Ammon's horn (tissue), 1 donor: Measurements from ENCODE around the gene INTS3.
"Not testable (repeated sequence)": the region's sequence is repeated elsewhere in the genome, so short reads cannot be mapped to it uniquely, and the experiment has no call there.

Experiments
- DNase-seq: peaks from one replicate; pipeline ENCODE4 v3.0.0-alpha.2; 2016; ENCODE audit warnings: low spot score

The INTS3 gene

GRCh38 chr1:153698923-153699714 is 28.7 kb upstream of the INTS3 start:
- DNase-seq = no peak

GRCh38 chr1:153699768-153700167 is 28.1 kb upstream of the INTS3 start:
- DNase-seq = no peak

GRCh38 chr1:153705484-153705883 is 22.4 kb upstream of the INTS3 start:
- no peak for DNase-seq

- no peak for DNase-seq
These were observed 16.8 kb upstream of the INTS3 start for GRCh38 chr1:153711026-153711425.

GRCh38 chr1:153716211-153716610 is 11.6 kb upstream of the INTS3 start:
- DNase-seq = not testable (repeated sequence)

GRCh38 chr1:153717330-153717729 is 10.5 kb upstream of the INTS3 start:
- DNase-seq = no peak

GRCh38 chr1:153723687-153724086 is 4.2 kb upstream of the INTS3 start:
- no peak for DNase-seq

- not testable (repeated sequence) for DNase-seq
These were observed 3.2 kb upstream of the INTS3 start for GRCh38 chr1:153724634-153725033.

GRCh38 chr1:153728305-153729066 is 636 bp downstream of the INTS3 start:
- peak; percentile 36 for DNase-seq

GRCh38 chr1:153730468-153730988 is 2.7 kb downstream of the INTS3 start:
- DNase-seq = no peak

- no peak for DNase-seq
These were observed 6.1 kb downstream of the INTS3 start for GRCh38 chr1:153733970-153734369.

- DNase-seq = no peak
These were observed 6.7 kb downstream of the INTS3 start for GRCh38 chr1:153734396-153735089.

- no peak for DNase-seq
These were observed 7.2 kb downstream of the INTS3 start for GRCh38 chr1:153735090-153735420.

GRCh38 chr1:153741986-153742385 is 14.1 kb downstream of the INTS3 start:
- no peak for DNase-seq

GRCh38 chr1:153742411-153743142 is 14.7 kb downstream of the INTS3 start:
- DNase-seq = no peak

GRCh38 chr1:153745417-153745816 is 17.6 kb downstream of the INTS3 start:
- no peak for DNase-seq

GRCh38 chr1:153746174-153746573 is 18.3 kb downstream of the INTS3 start:
- DNase-seq = no peak

- DNase-seq = no peak
These were observed 21.1 kb downstream of the INTS3 start for GRCh38 chr1:153748903-153749302.

GRCh38 chr1:153749408-153750005 is 21.7 kb downstream of the INTS3 start:
- peak; percentile 91 for DNase-seq

GRCh38 chr1:153750026-153750995 is 22.5 kb downstream of the INTS3 start:
- DNase-seq = no peak
